GM20000 (cell line): ENCODE measurements around the gene TXNRD2.

Source experiments
- DNase-seq: peaks from one replicate; pipeline ENCODE4 v3.0.0; 2012; ENCODE audit warnings: low spot score
- TF ChIP-seq, protein P1 (sequence below): IDR thresholded peaks from 2 replicates; pipeline ENCODE4 v1.5.1; 2012; ENCODE audit warnings: mild to moderate bottlenecking, control low read depth; ENCODE audit errors: extremely low read depth, missing control alignments

TXNRD2 gene

DNA sequence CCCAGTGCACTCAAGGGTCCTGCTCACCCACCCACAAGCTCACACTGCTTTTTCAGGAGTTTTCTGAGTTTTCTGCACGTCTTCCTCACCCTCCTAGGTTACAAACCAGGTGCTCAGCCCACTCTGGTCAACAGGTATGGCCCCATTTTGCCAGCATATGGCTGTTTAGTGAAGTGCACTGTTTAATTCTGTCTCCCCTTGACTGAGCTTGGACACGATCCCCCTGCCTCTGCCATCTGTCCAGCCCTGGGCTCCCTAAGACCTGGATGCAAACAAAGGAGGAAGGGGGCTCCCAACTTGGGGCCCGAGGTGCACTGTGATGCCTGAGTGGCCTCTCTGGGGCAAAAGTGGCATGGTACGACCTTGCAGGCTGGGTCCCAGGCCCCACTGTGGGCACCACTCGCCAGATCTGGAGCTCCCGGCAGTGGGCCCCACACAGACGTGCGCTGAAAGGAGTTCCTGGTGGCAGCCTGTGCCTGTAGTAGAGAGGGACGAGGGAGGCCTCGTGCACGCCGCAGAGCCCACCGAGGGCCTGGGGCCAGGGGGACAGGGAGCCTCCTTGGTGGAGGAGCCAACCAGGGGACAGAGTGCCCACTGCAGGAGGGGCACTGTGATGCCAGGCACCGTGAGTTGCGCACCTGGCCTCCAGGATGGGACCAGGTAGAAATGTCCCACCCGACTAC, 37.3 kb downstream of the TXNRD2 start:
- TF ChIP-seq, protein P1, sequence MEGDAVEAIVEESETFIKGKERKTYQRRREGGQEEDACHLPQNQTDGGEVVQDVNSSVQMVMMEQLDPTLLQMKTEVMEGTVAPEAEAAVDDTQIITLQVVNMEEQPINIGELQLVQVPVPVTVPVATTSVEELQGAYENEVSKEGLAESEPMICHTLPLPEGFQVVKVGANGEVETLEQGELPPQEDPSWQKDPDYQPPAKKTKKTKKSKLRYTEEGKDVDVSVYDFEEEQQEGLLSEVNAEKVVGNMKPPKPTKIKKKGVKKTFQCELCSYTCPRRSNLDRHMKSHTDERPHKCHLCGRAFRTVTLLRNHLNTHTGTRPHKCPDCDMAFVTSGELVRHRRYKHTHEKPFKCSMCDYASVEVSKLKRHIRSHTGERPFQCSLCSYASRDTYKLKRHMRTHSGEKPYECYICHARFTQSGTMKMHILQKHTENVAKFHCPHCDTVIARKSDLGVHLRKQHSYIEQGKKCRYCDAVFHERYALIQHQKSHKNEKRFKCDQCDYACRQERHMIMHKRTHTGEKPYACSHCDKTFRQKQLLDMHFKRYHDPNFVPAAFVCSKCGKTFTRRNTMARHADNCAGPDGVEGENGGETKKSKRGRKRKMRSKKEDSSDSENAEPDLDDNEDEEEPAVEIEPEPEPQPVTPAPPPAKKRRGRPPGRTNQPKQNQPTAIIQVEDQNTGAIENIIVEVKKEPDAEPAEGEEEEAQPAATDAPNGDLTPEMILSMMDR: no peak
- no peak for DNase-seq

DNA sequence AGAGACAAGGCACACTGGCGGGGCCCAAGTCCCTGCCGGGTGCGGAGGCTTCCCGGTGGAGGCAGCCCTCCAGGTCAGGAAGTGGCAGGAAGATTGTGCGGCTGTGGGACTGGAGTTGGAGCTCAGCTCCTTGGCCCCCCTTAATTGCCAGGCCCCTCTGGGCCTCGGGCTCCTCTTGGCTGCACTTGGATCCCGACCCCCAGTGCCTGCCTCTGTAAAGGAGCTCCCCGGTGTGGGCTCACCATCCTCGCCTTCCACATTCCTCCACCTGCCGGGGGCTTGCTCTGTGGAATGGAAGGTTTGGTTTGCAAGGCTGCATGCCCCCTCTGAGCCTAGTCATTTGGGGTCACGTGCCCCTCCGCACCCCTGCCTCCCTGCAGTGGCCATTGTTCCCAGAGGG, 38.1 kb downstream of the TXNRD2 start:
- TF ChIP-seq, protein P1: no peak

DNA sequence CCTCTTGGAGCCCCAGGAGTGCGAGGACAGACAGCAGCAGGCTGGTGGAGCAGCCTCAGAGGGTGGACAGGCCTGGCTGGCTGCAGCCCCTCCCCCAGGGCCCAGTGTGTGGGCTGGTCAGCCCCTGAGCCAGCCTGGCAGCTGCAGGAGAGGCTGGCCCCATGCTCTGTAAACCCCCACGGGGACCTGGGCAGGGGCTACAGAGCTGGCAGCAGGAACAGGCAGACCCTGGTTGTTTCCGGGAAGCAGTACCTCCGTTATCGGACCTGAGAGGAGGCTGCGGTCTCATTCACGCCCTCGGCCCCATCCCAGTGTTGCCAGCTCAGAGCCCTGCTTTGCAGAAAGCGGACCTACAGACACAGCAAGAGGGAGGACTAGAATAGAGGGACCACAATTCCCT, 38.6 kb downstream of the TXNRD2 start:
- TF ChIP-seq, protein P1: no peak

More for the DNA sequence above, 38.1 kb downstream of the TXNRD2 start:
- no peak for DNase-seq

DNA sequence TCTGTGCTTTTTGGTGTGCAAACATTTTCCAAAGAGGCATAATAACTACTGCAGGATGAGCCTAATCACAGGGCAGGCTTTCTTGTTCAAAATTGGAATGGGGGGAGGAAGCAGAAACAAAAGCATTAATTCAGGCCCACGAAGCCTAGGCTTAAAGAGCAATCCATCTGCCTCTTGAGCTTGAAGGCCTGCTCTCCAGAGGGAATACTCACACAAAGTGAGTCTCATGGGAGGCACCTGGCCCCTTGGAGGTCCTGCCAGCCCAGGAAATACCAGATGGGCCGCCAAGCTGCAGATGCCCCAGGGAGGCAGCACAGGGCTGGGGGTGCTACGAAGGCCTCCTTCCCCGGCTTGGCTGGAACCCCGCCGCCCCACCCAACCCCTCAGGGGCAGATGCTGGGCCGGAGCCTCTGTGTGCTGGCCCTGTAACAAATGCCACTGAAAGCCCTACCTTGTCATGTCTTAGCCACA, 39.3 kb downstream of the TXNRD2 start:
- DNase-seq: no peak
- TF ChIP-seq, protein P1: no peak

More for the DNA sequence above, 38.6 kb downstream of the TXNRD2 start:
- no peak for DNase-seq

DNA sequence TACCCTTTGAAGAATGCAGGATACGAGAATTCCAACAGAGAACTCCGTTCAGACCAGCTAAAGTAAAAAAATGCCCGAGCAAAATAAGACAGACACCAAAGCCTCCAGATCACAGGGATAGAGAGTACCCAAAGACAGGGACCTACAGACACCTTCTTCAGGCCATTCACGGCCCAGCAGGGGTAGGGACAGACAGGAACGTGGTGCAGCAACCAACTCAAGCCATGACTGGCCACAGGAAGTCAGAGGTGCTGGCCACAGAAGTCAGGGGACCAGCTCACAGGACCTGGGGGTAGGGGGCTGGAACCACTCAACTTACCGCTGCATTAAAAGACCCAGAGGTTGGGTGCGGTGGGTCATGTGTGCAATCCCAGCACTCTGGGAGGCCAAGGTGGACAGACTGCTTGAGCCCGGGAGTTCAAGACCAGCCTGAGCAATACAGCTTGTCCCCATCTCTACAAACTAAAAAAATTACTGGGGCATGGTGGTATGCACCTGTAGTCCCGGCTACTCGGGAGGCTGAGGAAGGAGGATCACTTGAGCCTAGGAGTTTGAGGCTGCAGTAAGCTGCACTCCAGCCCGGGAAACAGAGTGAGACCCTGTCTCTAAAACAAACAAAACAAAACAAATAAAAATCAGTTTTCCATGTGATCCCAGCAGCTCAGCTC, 39.9 kb downstream of the TXNRD2 start:
- DNase-seq: no peak
- TF ChIP-seq, protein P1: no peak

DNA sequence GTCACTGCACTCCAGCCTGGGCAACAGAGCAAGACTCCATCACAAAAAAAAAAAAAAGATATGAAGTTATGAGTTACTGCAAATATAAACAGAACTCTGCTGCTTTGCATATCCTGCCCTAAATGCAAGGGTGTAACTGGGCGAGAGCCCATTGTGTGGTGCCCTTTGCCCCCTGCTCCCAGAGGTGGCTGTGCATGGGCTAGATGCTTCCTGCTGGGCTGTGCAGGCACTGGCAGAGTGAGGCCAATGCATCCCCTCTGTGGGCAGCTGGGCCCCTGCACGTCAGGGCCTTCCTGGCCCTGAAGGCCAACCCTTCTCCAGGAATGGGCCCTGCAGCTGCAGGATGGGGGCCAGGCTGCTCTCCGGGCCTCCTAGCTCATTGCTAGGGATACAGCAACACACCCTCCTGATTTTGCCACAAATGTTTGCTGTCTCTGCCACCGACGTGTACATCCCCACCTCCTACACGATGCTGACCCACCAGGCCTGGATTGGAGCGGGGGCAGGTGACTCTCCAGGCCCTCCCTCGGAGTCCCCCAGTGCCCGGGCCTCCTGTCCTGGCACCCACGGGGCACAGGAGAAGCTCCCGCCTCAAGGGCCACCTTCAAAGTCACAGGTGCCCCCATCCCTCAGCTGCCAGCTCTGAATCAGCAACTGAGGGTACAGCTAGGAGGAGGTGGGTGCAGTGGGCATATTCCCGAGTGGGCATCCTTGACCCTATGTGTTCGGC, 40.7 kb downstream of the TXNRD2 start:
- TF ChIP-seq, protein P1: no peak
- no peak for DNase-seq
